HepG2 (cell line): Measurements from ENCODE around the gene CRYM. TPM values are rescaled to one million over a fixed set of nuclear protein-coding genes. Genes with fewer than 3 reads are reported as not detected.

Experiments used
- ASH2L ChIP-seq: fragments of 300-600, 200-600 bp; sonication (generic); IDR thresholded peaks from 2 replicates; pipeline ENCODE4 v1.7.0; 2017; ENCODE audit warnings: low read depth, mild to moderate bottlenecking, moderate library complexity, mixed read lengths, low read length; ENCODE audit not compliant: insufficient read length
- BORCS8-MEF2B ChIP-seq: sonication (generic); formaldehyde crosslinking; IDR thresholded peaks from 2 replicates; pipeline ENCODE4 v1.8.0; 2022; ENCODE audit warnings: mild to moderate bottlenecking, missing genetic modification reagents
- GTF3A ChIP-seq: sonication (generic); formaldehyde crosslinking; conservative IDR thresholded peaks from 2 replicates; pipeline ENCODE4 v1.4.0; 2020; ENCODE audit warnings: mild to moderate bottlenecking, missing genetic modification reagents
- HMG20A ChIP-seq: IDR thresholded peaks from 2 replicates; pipeline ENCODE4 v1.6.1; 2016; ENCODE audit warnings: borderline replicate concordance
- HNRNPK ChIP-seq: fragments of 200-400 bp; formaldehyde crosslinking; IDR thresholded peaks from 2 replicates; pipeline ENCODE4 v1.6.1; 2018; ENCODE audit warnings: low read length, low read depth, moderate library complexity, mild to moderate bottlenecking; ENCODE audit not compliant: poor library complexity, severe bottlenecking
- ISL2 ChIP-seq: sonication (generic); formaldehyde crosslinking; IDR thresholded peaks from 2 replicates; pipeline ENCODE4 v1.5.0; 2020; ENCODE audit warnings: missing genetic modification reagents
- PTBP1 ChIP-seq: fragments of 200-400 bp; formaldehyde crosslinking; IDR thresholded peaks from 2 replicates; pipeline ENCODE4 v1.6.1; 2018; ENCODE audit warnings: low read length, low read depth; ENCODE audit not compliant: poor library complexity, severe bottlenecking
- RELA ChIP-seq: sonication (generic); formaldehyde crosslinking; IDR thresholded peaks from 2 replicates; pipeline ENCODE4 v1.4.0; 2020; ENCODE audit warnings: missing genetic modification reagents
- SOX5 ChIP-seq: IDR thresholded peaks from 2 replicates; pipeline ENCODE4 v1.6.1; 2016; ENCODE audit warnings: borderline replicate concordance
- TBP ChIP-seq: sonication (generic); formaldehyde crosslinking; IDR thresholded peaks from 2 replicates; pipeline ENCODE4 v1.5.0; 2020; ENCODE audit warnings: missing genetic modification reagents
- ZNF264 ChIP-seq: sonication (generic); formaldehyde crosslinking; IDR thresholded peaks from 2 replicates; pipeline ENCODE4 v1.4.0; 2020; ENCODE audit warnings: missing genetic modification reagents
- ZNF569 ChIP-seq: sonication (generic); formaldehyde crosslinking; IDR thresholded peaks from 2 replicates; pipeline ENCODE4 v1.5.0; 2020; ENCODE audit warnings: mild to moderate bottlenecking, missing genetic modification reagents, moderate library complexity, borderline replicate concordance
- polyA plus RNA-seq, 8 experiments: library from polyadenylated mRNA; depleted of rRNA in 3 of 8; stranded (reverse) in 7 of 8; unstranded in 1 of 8; fragments of >200 nt; fragmentation: Illumina TruSeq in 4 of 8; extraction: Trizol in 4 of 8; gene quantifications; 2 replicates each; pipeline versions ENCODE4 v1.2.1 to v1.2.3, GENCODE V29; 2011 to 2016; ENCODE audit warnings: low read depth in 4 of 8, missing spikeins in 1 of 8, mixed read lengths in 1 of 8; ENCODE audit not compliant: insufficient read depth in 1 of 8
- total RNA-seq, 5 experiments: library from RNA; depleted of rRNA; stranded (reverse); fragments of >200 nt; fragmentation: Illumina TruSeq; extraction: Trizol; gene quantifications; 2 replicates each; pipeline ENCODE4 v1.2.3, GENCODE V29; 2016; ENCODE audit warnings: low read depth in 1 of 5
- TF ChIP-seq, protein P1 (sequence below): sonication (generic); formaldehyde crosslinking; IDR thresholded peaks from 2 replicates; pipeline ENCODE4 v1.4.0; 2020; ENCODE audit warnings: missing genetic modification reagents
- TF ChIP-seq, protein P2 (sequence below): IDR thresholded peaks from 2 replicates; pipeline ENCODE4 v1.6.1; 2012; ENCODE audit warnings: low read depth, low read length, improper control_type of control experiment
- TF ChIP-seq, protein P3 (sequence below): sonication (generic); formaldehyde crosslinking; conservative IDR thresholded peaks from 2 replicates; pipeline ENCODE4 v1.8.0; 2022; ENCODE audit warnings: mild to moderate bottlenecking, moderate library complexity, missing genetic modification reagents
- TF ChIP-seq, protein P4 (sequence below): sonication (generic); formaldehyde crosslinking; IDR thresholded peaks from 2 replicates; pipeline ENCODE4 v1.5.0; 2020; ENCODE audit warnings: missing genetic modification reagents

The CRYM gene
- total and polyA plus RNA-seq, 2 of the 13 experiments (the other 11 are each of a cell fraction or from before 2014, with no cell fraction given): 1.9 to 2.2 TPM

DNA sequence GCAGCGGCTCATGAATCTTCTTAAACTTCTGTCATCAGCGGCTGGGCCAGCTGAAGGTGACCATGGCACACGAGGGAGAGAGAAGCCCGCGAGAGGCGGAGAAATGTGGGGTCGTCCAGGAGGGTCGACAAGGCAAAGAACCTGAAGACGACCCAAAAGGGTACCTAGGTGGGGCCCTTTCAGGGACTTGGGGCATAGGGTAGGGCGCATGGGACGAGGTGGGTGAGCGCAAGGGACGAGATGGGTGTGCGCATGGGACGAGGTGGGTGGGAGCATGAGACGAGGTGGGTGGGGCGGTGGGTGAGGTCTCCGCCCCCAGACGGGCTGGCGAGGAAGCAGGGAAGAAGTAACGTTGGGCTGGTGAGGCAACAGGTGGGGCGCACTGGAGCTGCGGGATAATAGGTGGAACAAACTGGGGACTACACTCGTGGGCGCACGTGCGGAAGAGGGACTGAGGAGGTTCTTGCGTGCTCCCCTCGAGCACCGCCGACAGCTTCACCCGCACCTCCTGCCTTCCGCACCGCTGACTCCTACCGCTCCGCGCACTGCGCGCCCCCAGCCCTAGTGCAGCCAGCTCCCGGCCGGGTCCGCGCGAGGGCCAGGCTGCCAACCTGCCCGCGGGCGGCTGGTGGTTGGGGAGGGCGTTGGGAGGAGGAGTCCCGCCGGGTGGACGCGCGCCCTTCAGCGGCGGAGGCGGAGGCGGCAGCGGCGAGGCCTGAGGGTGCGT, 23.2 kb upstream of the CRYM start (continued):
- TF ChIP-seq PTBP1 (no peak), HMG20A (CRISPR knock-in tag) (peak; percentile 44; the same call in 1 of the 2 replicates), BORCS8-MEF2B (CRISPR knock-in tag) (peak; percentile 86), ZNF569 (CRISPR knock-in tag) (no peak; the same call in 1 of the 2 replicates), ISL2 (CRISPR knock-in tag) (peak; percentile 78; the same call in 1 of the 2 replicates), RELA (CRISPR knock-in tag) (0 out of 2 replicates have a peak, but pooled peaks have one; percentile 73), HNRNPK (peak; percentile 95), SOX5 (CRISPR knock-in tag) (peak; percentile 7; the same call in 1 of the 2 replicates), GTF3A (CRISPR knock-in tag) (peak; percentile 91; the same call in 1 of the 2 replicates), TBP (CRISPR knock-in tag) (no peak; the same call in 1 of the 2 replicates), ZNF264 (peak; percentile 54; the same call in 1 of the 2 replicates), ASH2L (peak; percentile 74)
- TF ChIP-seq, protein P1, sequence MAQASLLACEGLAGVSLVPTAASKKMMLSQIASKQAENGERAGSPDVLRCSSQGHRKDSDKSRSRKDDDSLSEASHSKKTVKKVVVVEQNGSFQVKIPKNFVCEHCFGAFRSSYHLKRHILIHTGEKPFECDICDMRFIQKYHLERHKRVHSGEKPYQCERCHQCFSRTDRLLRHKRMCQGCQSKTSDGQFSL: peak; percentile 64
- TF ChIP-seq, protein P2, sequence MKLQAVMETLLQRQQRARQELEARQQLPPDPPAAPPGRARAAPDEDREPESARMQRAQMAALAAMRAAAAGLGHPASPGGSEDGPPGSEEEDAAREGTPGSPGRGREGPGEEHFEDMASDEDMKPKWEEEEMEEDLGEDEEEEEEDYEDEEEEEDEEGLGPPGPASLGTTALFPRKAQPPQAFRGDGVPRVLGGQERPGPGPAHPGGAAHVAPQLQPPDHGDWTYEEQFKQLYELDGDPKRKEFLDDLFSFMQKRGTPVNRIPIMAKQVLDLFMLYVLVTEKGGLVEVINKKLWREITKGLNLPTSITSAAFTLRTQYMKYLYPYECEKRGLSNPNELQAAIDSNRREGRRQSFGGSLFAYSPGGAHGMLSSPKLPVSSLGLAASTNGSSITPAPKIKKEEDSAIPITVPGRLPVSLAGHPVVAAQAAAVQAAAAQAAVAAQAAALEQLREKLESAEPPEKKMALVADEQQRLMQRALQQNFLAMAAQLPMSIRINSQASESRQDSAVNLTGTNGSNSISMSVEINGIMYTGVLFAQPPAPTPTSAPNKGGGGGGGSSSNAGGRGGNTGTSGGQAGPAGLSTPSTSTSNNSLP: no peak; the same call in 1 of the 2 replicates
- TF ChIP-seq, protein P3, sequence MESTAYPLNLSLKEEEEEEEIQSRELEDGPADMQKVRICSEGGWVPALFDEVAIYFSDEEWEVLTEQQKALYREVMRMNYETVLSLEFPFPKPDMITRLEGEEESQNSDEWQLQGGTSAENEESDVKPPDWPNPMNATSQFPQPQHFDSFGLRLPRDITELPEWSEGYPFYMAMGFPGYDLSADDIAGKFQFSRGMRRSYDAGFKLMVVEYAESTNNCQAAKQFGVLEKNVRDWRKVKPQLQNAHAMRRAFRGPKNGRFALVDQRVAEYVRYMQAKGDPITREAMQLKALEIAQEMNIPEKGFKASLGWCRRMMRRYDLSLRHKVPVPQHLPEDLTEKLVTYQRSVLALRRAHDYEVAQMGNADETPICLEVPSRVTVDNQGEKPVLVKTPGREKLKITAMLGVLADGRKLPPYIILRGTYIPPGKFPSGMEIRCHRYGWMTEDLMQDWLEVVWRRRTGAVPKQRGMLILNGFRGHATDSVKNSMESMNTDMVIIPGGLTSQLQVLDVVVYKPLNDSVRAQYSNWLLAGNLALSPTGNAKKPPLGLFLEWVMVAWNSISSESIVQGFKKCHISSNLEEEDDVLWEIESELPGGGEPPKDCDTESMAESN: peak; percentile 96
- TF ChIP-seq, protein P4, sequence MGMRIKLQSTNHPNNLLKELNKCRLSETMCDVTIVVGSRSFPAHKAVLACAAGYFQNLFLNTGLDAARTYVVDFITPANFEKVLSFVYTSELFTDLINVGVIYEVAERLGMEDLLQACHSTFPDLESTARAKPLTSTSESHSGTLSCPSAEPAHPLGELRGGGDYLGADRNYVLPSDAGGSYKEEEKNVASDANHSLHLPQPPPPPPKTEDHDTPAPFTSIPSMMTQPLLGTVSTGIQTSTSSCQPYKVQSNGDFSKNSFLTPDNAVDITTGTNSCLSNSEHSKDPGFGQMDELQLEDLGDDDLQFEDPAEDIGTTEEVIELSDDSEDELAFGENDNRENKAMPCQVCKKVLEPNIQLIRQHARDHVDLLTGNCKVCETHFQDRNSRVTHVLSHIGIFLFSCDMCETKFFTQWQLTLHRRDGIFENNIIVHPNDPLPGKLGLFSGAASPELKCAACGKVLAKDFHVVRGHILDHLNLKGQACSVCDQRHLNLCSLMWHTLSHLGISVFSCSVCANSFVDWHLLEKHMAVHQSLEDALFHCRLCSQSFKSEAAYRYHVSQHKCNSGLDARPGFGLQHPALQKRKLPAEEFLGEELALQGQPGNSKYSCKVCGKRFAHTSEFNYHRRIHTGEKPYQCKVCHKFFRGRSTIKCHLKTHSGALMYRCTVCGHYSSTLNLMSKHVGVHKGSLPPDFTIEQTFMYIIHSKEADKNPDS: peak; percentile 84; the same call in 1 of the 2 replicates
